ENCODE results near the gene ESYT1. TPM values are rescaled to one million over a fixed set of nuclear protein-coding genes. Genes with fewer than 3 reads are reported as not detected.

The ESYT1 gene
- total and polyA plus RNA-seq, 10 of the 15 experiments (the other 5 are each of a cell fraction or from before 2014, with no cell fraction given): 47.5 to 120 (median 87.1) TPM

- TF ChIP-seq PRDM15 (CRISPR knock-in tag; IDR thresholded peaks at IDR 0.05) (no peak), RELA (IDR thresholded peaks at IDR 0.05; ENCODE audit: borderline replicate concordance, partially characterized antibody) (no peak), CREB1 (IDR thresholded peaks at IDR 0.05; ENCODE audit: low read depth) (no peak), LARP7 (IDR thresholded peaks at IDR 0.05) (peak; percentile 53; the same call in 1 of the 2 replicates), POLR2AphosphoS5 (IDR thresholded peaks at IDR 0.05; ENCODE audit: low read length) (peak; percentile 60; the same call in 1 of the 2 replicates), GATAD2B (conservative IDR thresholded peaks at IDR 0.05; ENCODE audit: low read depth) (peak; percentile 35; the same call in 1 of the 2 replicates), MTA2 (IDR thresholded peaks at IDR 0.05; ENCODE audit: low read depth) (peak; percentile 50; the same call in 1 of the 2 replicates), PML (IDR thresholded peaks at IDR 0.05; ENCODE audit: low read length) (no peak), ZBTB33 (IDR thresholded peaks at IDR 0.05) (no peak), NKRF (conservative IDR thresholded peaks at IDR 0.05) (peak; percentile 52; the same call in 1 of the 2 replicates), HSF1 (IDR thresholded peaks at IDR 0.05; ENCODE audit: low read depth, low read length) (no peak), EED (IDR thresholded peaks at IDR 0.05; ENCODE audit: low read depth) (peak; percentile 82), MYC (IDR thresholded peaks at IDR 0.05; ENCODE audit: insufficient read depth, insufficient read length, insufficient replicate concordance, low read length, severe bottlenecking) (no peak), TCF12 (IDR thresholded peaks at IDR 0.05; ENCODE audit: low read depth, low read length) (0 out of 2 replicates have a peak, but pooled peaks have one; percentile 15), CBX5 (IDR thresholded peaks at IDR 0.05; ENCODE audit: low read depth) (0 out of 2 replicates have a peak, but pooled peaks have one; percentile 14), MLLT1 (IDR thresholded peaks at IDR 0.05) (peak; percentile 75; the same call in 1 of the 2 replicates)
Observed at GRCh38 chr12:56189918-56190694, 62.0 kb downstream of the ESYT1 start (continued).
